HG03354 (cell line): Measurements from ENCODE around the gene GPR156.
"Not testable (repeated sequence)": the region's sequence is repeated elsewhere in the genome, so short reads cannot be mapped to it uniquely, and the experiment has no call there.

Experiments
- ATAC-seq: cut with Tn5 transposase; IDR thresholded peaks from one replicate; pipeline ENCODE4 v1.9.1; 2021; ENCODE audit warnings: mild to moderate bottlenecking; ENCODE audit not compliant: unreplicated experiment, poor library complexity, severe bottlenecking

The GPR156 gene

GRCh38 chr3:120276767-120277166, 8.3 kb downstream of the GPR156 start:
- no peak for ATAC-seq

- ATAC-seq, result no peak
Observed at GRCh38 chr3:120275618-120276017, 9.4 kb downstream of the GPR156 start.

- ATAC-seq, result no peak
Observed at GRCh38 chr3:120274739-120275167, 10.3 kb downstream of the GPR156 start.

GRCh38 chr3:120272286-120272685, 12.7 kb downstream of the GPR156 start:
- ATAC-seq, result no peak

- no peak for ATAC-seq
Observed at GRCh38 chr3:120265989-120266388, 19.0 kb downstream of the GPR156 start.

GRCh38 chr3:120264963-120265362, 20.1 kb downstream of the GPR156 start:
- no peak for ATAC-seq

GRCh38 chr3:120263792-120264191, 21.2 kb downstream of the GPR156 start:
- ATAC-seq, result no peak

GRCh38 chr3:120258009-120258408, 27.0 kb downstream of the GPR156 start:
- no peak for ATAC-seq

GRCh38 chr3:120245386-120245785, 39.6 kb downstream of the GPR156 start:
- no peak for ATAC-seq

- no peak for ATAC-seq
Observed at GRCh38 chr3:120244834-120245225, 40.2 kb downstream of the GPR156 start.

- no peak for ATAC-seq
Observed at GRCh38 chr3:120239644-120240043, 45.4 kb downstream of the GPR156 start.

GRCh38 chr3:120227710-120228347, 57.2 kb downstream of the GPR156 start:
- ATAC-seq, result no peak

- no peak for ATAC-seq
Observed at GRCh38 chr3:120224237-120224636, 60.8 kb downstream of the GPR156 start.

GRCh38 chr3:120218981-120219380, 66.0 kb downstream of the GPR156 start:
- ATAC-seq, result no peak

- not testable (repeated sequence) for ATAC-seq
Observed at GRCh38 chr3:120216633-120217032, 68.4 kb downstream of the GPR156 start.

- no peak for ATAC-seq
Observed at GRCh38 chr3:120214176-120214575, 70.8 kb downstream of the GPR156 start.

- no peak for ATAC-seq
Observed at GRCh38 chr3:120212505-120212904, 72.5 kb downstream of the GPR156 start.

GRCh38 chr3:120209425-120209824, 75.6 kb downstream of the GPR156 start:
- ATAC-seq, result no peak

- no peak for ATAC-seq
Observed at GRCh38 chr3:120204338-120204737, 80.7 kb downstream of the GPR156 start.

GRCh38 chr3:120203621-120204020, 81.4 kb downstream of the GPR156 start:
- no peak for ATAC-seq

GRCh38 chr3:120203016-120203415, 82.0 kb downstream of the GPR156 start:
- ATAC-seq, result no peak

GRCh38 chr3:120202363-120202762, 82.7 kb downstream of the GPR156 start:
- no peak for ATAC-seq
